Fibroblast of skin of left biceps (primary cell): ENCODE data around the gene ZNF175.
"Not testable (repeated sequence)": the region's sequence is repeated elsewhere in the genome, so short reads cannot be mapped to it uniquely, and the experiment has no call there.

Experiments
- DNase-seq, 2 experiments: peaks; one replicate each; pipeline ENCODE4 v3.0.0-alpha.2; 2013; ENCODE audit warnings: low read depth in 2 of 2

The ZNF175 gene

DNA sequence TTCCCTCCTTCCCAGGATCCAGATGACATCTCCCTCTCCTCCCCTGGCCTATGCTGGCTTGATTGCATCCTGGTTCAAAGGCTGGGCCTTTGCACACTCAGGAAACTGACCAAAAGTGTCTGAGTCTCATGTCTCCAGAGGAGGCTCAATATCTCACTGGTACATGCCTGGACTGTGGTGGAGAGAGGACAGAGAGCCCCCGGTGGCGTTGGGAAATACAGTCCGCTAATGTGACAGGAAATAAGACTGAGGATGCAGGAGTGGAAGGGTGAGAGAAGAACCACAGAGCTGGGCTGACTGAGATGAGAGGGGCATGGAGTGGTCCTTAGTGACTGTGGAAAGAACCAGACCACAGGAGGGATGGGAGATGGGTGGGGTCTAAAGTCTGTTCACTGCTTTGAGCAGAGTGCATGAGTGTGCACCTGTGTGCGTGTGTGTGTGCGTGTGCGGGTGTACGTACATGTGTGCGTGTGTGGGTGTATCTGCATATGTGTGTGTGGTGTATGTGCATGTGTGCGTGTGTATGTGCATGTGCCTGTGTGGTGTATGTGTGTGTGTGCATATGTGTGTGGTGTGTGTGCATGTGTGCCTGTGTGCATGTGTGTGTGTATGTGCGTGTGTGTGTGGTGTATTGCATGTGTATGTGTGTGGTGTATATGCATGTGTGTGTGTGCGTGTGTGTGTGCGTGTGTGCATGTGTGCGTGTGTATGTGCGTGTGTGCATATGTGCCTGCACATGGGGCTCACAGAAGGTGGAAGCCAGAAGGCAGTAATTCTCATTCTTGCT lies 57.3 kb downstream of the ZNF175 start:
- DNase-seq = no peak

- not testable (repeated sequence) for DNase-seq
These were observed 59.2 kb downstream of the ZNF175 start, which contains the start of gene SIGLEC5 for GRCh38 chr19:51630315-51630714. Gene SIGLEC5 (minus strand): TSS chr19:51630401. CDS start chr19:51630335, 66 bp downstream.

DNA sequence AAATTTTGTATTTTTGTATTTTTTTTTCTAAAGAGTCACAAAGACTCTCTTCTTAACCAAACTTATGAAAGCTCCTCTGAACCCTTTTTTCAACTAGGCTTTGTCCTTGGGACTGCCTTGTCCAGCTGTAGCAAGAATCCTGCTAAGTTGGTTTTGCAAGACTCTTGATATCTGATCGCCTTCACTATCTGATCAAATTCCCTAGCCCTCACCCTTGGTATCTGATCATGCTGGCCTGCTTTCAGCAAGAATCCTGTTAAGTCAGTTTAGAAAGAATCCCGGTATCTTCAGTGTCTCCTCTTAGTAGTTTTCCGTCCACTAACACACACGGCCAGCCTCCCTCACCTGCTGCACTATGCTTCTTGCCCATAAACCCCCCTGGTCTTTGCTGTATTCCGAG lies 61.0 kb downstream of the ZNF175 start:
- DNase-seq = no peak

DNA sequence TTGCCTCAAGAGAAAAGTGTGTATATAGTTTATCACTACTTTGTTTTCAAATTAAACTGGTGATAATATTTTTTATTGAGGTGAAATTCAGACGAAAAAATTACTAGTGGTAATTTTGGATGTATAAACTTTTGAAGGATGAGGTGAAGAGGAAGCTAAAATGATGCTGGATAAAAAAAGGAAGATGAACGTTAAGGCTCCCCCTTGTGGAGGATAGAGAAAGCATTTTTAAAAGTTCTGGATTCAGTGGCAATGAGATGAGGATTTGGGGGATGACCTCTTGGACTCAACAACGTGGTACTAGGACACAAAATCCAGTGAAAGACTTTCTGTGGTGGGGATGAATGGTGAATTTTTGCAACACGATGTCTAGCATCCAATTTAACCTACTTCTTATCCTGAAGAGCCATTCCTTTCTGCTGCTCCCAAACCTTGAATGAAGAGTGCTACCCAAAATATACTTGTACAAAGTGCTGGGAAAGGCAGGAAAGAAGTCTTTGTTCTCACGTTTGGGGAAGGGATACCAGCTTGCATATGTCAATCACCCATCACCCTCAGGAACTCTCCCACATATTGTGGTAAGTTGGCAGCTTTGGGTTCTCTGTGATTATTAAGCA lies 66.4 kb downstream of the ZNF175 start:
- DNase-seq = no peak

- DNase-seq = no peak
These were observed 68.8 kb downstream of the ZNF175 start for GRCh38 chr19:51639916-51640315.

DNA sequence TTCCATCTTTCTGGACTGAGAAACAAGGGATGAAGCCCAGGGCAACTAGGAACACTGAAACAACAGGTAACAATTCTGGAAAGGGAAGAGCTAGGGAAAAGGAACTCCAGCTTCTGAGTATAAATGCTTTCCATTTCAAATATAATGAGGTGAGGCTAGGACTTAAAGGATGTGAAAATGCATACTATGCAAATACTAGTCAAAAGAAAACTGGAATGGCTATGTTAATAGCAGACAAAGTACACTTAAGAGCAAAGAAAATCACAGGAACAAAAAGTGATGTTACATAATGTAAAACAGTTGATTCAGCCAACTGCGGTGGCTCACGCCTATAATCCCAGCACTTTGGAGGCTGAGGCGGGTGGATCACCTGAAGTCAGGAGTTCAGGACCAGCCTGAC lies 69.3 kb downstream of the ZNF175 start:
- DNase-seq = no peak

DNA sequence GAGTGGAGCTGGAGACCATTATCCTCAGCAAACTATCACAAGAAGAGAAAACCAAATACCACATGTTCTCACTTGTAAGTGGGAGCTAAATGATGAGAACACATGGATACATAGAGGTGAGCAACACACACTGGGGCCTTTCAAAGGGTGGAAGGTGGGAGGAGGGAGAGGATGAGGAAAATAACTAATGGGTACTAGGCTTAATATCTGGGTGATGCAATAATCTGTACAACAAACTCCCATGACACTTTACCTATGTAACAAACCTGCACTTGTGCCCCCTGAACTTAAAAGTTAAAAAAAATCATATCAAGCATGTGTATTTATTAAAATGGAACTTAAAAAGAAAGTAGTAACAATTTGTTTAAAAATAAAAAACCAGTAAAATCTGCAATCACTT lies 70.6 kb downstream of the ZNF175 start:
- no peak for DNase-seq
